ENCODE results near the gene LCN1.
"Not testable (repeated sequence)": the region's sequence is repeated elsewhere in the genome, so short reads cannot be mapped to it uniquely, and the experiment has no call there.

LCN1 gene

DNA sequence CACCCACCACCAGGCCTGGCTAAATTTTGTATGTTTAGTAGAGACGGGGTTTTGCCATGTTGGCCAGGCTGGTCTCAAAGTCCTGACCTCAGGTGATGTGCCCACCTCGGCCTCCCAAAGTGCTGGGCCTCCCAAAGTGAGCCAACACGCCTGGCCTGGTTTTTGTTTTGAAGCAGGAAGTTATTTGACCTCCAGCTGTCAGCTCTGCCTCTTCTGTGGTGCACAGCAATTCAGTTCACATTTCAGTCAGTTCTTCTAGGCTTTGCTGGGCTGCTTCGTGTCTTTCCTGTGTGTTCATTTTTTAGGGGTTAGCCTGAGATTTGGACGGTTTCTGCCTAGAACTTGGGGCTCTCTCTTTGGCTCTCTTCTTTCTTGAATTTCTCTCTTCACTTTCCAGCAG is 8.9 kb downstream of the LCN1 start:
- no peak overlapping the region for H3K27ac Mint-ChIP-seq
- peaks cover 16% of the 10 kb centered on the region for H3K27me3 Mint-ChIP-seq (ENCODE audit: low read depth)
- H3K9me3 Mint-ChIP-seq: peaks cover 10% of the 10 kb centered on the region
- no peaks in the 10 kb centered on the region for H3K36me3 Mint-ChIP-seq (ENCODE audit: low read depth)
- TF ChIP-seq, protein P1, sequence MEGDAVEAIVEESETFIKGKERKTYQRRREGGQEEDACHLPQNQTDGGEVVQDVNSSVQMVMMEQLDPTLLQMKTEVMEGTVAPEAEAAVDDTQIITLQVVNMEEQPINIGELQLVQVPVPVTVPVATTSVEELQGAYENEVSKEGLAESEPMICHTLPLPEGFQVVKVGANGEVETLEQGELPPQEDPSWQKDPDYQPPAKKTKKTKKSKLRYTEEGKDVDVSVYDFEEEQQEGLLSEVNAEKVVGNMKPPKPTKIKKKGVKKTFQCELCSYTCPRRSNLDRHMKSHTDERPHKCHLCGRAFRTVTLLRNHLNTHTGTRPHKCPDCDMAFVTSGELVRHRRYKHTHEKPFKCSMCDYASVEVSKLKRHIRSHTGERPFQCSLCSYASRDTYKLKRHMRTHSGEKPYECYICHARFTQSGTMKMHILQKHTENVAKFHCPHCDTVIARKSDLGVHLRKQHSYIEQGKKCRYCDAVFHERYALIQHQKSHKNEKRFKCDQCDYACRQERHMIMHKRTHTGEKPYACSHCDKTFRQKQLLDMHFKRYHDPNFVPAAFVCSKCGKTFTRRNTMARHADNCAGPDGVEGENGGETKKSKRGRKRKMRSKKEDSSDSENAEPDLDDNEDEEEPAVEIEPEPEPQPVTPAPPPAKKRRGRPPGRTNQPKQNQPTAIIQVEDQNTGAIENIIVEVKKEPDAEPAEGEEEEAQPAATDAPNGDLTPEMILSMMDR (IDR thresholded peaks at IDR 0.05; ENCODE audit: unreplicated experiment in 3 of 3): no peak
- no peak overlapping the region for H3K4me3 Mint-ChIP-seq
- H3K4me1 Mint-ChIP-seq: no peaks in the 10 kb centered on the region

DNA sequence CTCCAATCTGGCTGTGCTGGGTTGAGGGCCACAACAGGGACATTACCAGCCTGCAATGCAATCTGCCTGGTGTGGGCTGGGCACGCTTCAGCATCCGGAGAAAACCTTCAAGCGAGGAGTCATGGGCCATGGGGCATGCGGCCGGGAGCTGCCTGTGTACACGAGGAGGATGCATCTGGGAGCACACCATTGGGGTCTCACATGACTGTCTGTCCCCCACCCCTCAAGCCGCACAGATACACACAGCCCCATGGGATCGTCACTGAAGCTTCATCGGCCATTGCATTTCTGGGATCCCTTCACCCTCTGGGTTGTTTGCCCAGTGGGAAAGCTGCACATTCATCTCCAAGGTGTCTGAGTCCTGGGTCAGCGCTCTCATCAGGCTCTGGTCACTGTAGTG is 9.9 kb downstream of the LCN1 start:
- H3K4me3 Mint-ChIP-seq: no peak overlapping the region
- H3K4me1 Mint-ChIP-seq: no peaks in the 10 kb centered on the region
- TF ChIP-seq, protein P1 (IDR thresholded peaks at IDR 0.05; ENCODE audit: unreplicated experiment in 3 of 3): no peak
- H3K36me3 Mint-ChIP-seq (ENCODE audit: low read depth): no peaks in the 10 kb centered on the region
- H3K9me3 Mint-ChIP-seq: peaks cover 10% of the 10 kb centered on the region
- H3K27ac Mint-ChIP-seq: no peak overlapping the region
- peaks cover 26% of the 10 kb centered on the region for H3K27me3 Mint-ChIP-seq (ENCODE audit: low read depth)

DNA sequence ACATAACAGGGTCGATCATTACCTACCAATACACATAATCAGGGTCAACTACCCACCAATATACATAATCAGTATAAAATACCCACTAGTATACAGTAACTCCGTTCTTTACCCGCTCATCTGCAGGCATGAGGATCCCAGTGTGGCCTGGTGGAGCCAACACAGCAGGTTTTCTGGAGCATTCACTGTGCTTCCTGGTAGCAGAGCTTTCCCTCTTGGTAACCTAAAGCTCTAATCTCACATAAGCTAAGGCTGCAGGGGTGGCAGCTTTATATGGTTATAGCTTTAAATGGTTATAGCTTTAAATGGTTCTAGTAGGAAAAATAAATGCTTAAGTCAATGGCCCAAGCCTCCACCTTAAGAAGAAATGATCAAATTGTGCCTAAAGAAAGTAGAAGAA is 11.9 kb downstream of the LCN1 start:
- TF ChIP-seq, protein P1 (IDR thresholded peaks at IDR 0.05; ENCODE audit: unreplicated experiment in 3 of 3): no peak
- H3K4me1 Mint-ChIP-seq: no peaks in the 10 kb centered on the region
- peaks cover 10% of the 10 kb centered on the region for H3K9me3 Mint-ChIP-seq
- H3K36me3 Mint-ChIP-seq (ENCODE audit: low read depth): no peaks in the 10 kb centered on the region
- no peak overlapping the region for H3K4me3 Mint-ChIP-seq
- no peak overlapping the region for H3K27ac Mint-ChIP-seq
- peaks cover 43% of the 10 kb centered on the region for H3K27me3 Mint-ChIP-seq (ENCODE audit: low read depth)

DNA sequence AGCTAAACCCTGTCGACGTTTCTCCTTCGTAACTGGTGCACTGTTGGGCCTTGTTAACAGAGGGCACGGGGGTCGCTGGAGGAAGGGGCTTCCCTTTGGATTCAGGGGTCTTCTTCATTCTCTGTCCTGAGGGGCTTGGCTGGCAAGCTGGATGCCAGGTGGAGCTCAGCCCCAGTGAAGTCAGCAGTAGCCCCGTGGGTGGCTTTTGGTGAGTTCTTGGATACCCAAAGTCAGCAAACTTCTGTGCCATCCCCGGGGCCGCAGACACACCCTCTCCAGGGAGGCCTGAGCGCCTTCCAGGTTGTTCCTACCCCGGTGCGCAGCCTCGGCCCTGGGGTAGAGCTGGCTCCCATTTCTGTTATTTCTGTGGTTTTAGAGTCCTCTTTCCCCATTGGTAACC is 12.4 kb downstream of the LCN1 start:
- Mint-ChIP-seq H3K9me3 (peaks cover 10% of the 10 kb centered on the region), H3K27ac (no peak overlapping the region), H3K27me3 (ENCODE audit: low read depth) (peaks cover 40% of the 10 kb centered on the region), H3K36me3 (ENCODE audit: low read depth) (no peaks in the 10 kb centered on the region), H3K4me1 (no peaks in the 10 kb centered on the region), H3K4me3 (no peak overlapping the region)
- TF ChIP-seq, protein P1 (IDR thresholded peaks at IDR 0.05; ENCODE audit: unreplicated experiment in 3 of 3): no peak

DNA sequence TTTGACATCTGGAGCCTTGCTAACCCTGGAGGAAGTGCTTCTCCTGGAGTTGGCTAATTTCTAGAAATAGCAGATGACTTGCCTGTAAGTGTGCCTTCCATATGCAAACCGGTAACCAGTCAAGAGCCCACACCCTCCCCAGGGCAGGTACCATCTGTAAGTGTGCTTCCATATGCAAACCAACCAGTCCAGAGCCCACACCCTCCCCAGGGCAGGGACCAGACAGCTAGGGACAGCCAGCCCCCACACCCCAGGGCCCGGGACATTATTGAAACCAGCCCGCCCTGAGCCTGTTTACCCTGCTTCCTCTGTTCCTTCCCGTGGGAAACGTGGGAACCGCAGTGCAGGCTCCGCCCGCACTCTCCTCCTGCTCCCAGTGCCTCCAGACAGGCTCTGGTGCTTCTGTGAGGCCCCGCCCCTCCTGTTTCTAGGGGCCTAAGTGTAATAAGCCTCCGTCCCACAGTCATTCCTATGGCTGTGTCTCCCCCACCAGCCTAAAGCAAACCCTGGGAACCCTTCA is 13.0 kb downstream of the LCN1 start:
- H3K27ac Mint-ChIP-seq, H3K4me3 Mint-ChIP-seq: not testable (repeated sequence)

DNA sequence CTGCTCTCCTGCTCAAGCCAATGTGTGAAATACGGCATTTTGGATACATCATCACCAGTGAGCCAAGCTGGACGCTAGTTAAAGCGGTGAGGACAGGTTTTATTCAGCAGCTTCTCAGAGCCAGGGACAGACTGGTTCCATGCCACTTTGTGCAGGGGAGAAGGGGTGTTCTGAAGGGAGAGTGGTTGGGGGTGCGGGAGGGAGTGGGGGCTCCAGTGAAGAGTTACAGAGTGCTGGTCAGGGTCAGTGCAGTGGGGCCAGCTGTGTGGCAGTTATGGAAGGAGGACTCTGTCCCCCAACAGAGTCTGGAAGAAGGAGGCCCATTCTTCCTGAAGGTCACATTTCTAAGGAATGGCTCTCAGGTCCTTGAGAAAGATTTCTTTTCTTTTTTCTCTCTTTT is 13.6 kb downstream of the LCN1 start:
- not testable (repeated sequence) for H3K27ac Mint-ChIP-seq; H3K36me3 Mint-ChIP-seq (ENCODE audit: low read depth); H3K4me3 Mint-ChIP-seq

More for the DNA sequence above, 13.0 kb downstream of the LCN1 start:
- H3K36me3 Mint-ChIP-seq (ENCODE audit: low read depth); H3K9me3 Mint-ChIP-seq; H3K4me1 Mint-ChIP-seq: not testable (repeated sequence)
- H3K27me3 Mint-ChIP-seq (ENCODE audit: low read depth): peaks cover 45% of the 10 kb centered on the region

DNA sequence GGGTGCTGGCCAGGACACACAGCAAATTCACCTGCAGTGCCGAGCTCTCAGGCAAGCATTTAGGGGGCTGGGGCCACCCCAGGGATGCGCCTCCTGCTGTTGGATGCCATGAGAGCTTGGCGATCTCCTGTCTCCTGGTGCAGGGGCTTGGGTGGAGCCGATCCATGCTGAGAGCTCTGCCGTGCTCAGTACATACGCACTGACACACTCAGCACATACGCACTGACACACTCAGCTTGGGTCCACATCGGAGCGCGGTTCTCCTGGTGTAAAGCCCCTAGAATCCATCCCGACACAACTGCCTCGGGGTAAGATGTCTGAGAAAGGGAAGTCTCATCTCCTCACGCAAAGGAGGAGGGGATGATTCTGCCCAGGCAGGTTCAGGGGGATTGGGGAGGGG is 14.4 kb downstream of the LCN1 start:
- not testable (repeated sequence) for H3K36me3 Mint-ChIP-seq (ENCODE audit: low read depth); H3K27ac Mint-ChIP-seq; H3K4me1 Mint-ChIP-seq; H3K4me3 Mint-ChIP-seq; H3K9me3 Mint-ChIP-seq
- H3K27me3 Mint-ChIP-seq (ENCODE audit: low read depth): peaks cover 53% of the 10 kb centered on the region

More for the DNA sequence above, 13.6 kb downstream of the LCN1 start:
- H3K4me1 Mint-ChIP-seq, H3K9me3 Mint-ChIP-seq: not testable (repeated sequence)
- H3K27me3 Mint-ChIP-seq (ENCODE audit: low read depth): peaks cover 48% of the 10 kb centered on the region
